ENCODE results near the gene BCLAF1.
A peak's percentile ranks its signal among the peaks of the same experiment; 100 is the strongest.

Gene BCLAF1

GRCh38 chr6:136289579-136290409, at the start of gene BCLAF1:
TSS of gene BCLAF1 (minus strand) at chr6:136289846. CDS start at chr6:136279866, 9,980 bp downstream.
- DNase-seq (ENCODE audit: low read depth): peak; percentile 100

GRCh38 chr6:136338486-136338885, 48.8 kb upstream of the BCLAF1 start:
- DNase-seq (ENCODE audit: low read depth): no peak

- no peak for DNase-seq (ENCODE audit: low read depth)
Measured at GRCh38 chr6:136337606-136338005, 48.0 kb upstream of the BCLAF1 start.

- no peak for DNase-seq (ENCODE audit: low read depth)
Measured at GRCh38 chr6:136337121-136337520, 47.5 kb upstream of the BCLAF1 start.

- no peak for DNase-seq (ENCODE audit: low read depth)
Measured at GRCh38 chr6:136335736-136336363, 46.2 kb upstream of the BCLAF1 start.

GRCh38 chr6:136334853-136335252, 45.2 kb upstream of the BCLAF1 start:
- no peak for DNase-seq (ENCODE audit: low read depth)

- no peak for DNase-seq (ENCODE audit: low read depth)
Measured at GRCh38 chr6:136334465-136334846, 44.8 kb upstream of the BCLAF1 start.

GRCh38 chr6:136333824-136334464, 44.3 kb upstream of the BCLAF1 start:
- no peak for DNase-seq (ENCODE audit: low read depth)

- no peak for DNase-seq (ENCODE audit: low read depth)
Measured at GRCh38 chr6:136331461-136331860, 41.8 kb upstream of the BCLAF1 start.

GRCh38 chr6:136330634-136331033, 41.0 kb upstream of the BCLAF1 start:
- no peak for DNase-seq (ENCODE audit: low read depth)

- peak; percentile 9 for DNase-seq (ENCODE audit: low read depth)
Measured at GRCh38 chr6:136326038-136326553, 36.5 kb upstream of the BCLAF1 start.

GRCh38 chr6:136324686-136325380, 35.2 kb upstream of the BCLAF1 start:
- DNase-seq (ENCODE audit: low read depth): no peak

GRCh38 chr6:136323431-136324112, 33.9 kb upstream of the BCLAF1 start:
- peak; percentile 49 for DNase-seq (ENCODE audit: low read depth)

GRCh38 chr6:136319732-136320131, 30.1 kb upstream of the BCLAF1 start:
- DNase-seq (ENCODE audit: low read depth): no peak

GRCh38 chr6:136318676-136319075, 29.0 kb upstream of the BCLAF1 start:
- peak; percentile 49 for DNase-seq (ENCODE audit: low read depth)

GRCh38 chr6:136317971-136318370, 28.3 kb upstream of the BCLAF1 start:
- DNase-seq (ENCODE audit: low read depth): no peak

- peak; percentile 46 for DNase-seq (ENCODE audit: low read depth)
Measured at GRCh38 chr6:136317021-136317694, 27.5 kb upstream of the BCLAF1 start.

GRCh38 chr6:136315594-136315993, 25.9 kb upstream of the BCLAF1 start:
- DNase-seq (ENCODE audit: low read depth): no peak

- no peak for DNase-seq (ENCODE audit: low read depth)
Measured at GRCh38 chr6:136312975-136313374, 23.3 kb upstream of the BCLAF1 start.

GRCh38 chr6:136309729-136310311, 20.2 kb upstream of the BCLAF1 start:
- no peak for DNase-seq (ENCODE audit: low read depth)

- no peak for DNase-seq (ENCODE audit: low read depth)
Measured at GRCh38 chr6:136309171-136309570, 19.5 kb upstream of the BCLAF1 start.

Data from fibroblast of gingiva (primary cell).